Measurements from ENCODE around the gene CLUH.

DNA sequence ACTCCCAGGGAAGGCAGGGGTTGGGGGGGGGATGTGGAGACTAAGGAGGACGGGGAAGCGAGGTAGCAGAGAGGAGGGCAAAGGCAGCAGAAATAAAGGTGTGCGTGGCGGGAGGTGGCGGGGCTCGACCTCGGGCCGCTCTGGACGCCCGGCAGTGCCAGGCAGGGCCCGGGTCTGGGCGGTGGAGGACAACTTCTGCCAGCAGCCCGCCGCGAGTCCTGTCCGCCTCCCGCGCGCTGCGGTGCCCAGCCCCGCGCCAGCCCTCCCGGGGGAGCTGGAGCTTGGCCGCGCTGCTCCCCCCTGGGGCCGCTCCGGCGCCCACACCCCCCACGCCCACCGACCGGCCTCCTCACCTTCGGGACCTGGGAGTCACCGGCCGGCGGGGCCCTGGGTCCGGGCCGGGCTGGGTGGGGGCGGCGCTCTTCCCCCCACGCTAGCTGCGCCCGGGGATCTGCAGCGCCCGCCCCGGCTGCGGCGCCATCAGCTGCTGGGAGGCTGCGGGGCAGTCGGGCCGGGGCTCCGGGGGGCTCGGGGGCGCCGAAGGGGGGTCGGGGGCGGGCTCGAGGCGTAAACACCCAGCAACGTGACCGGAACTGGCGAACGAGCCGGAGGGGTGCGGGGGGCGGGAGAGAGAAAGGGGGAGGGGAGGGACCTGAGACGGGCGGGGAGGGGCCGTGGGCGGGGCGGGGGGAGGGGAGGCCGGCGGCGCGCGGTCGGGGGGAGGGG, 37.7 kb upstream of the CLUH start, which contains the start of gene CCDC92B:
- TF ChIP-seq, protein P1, sequence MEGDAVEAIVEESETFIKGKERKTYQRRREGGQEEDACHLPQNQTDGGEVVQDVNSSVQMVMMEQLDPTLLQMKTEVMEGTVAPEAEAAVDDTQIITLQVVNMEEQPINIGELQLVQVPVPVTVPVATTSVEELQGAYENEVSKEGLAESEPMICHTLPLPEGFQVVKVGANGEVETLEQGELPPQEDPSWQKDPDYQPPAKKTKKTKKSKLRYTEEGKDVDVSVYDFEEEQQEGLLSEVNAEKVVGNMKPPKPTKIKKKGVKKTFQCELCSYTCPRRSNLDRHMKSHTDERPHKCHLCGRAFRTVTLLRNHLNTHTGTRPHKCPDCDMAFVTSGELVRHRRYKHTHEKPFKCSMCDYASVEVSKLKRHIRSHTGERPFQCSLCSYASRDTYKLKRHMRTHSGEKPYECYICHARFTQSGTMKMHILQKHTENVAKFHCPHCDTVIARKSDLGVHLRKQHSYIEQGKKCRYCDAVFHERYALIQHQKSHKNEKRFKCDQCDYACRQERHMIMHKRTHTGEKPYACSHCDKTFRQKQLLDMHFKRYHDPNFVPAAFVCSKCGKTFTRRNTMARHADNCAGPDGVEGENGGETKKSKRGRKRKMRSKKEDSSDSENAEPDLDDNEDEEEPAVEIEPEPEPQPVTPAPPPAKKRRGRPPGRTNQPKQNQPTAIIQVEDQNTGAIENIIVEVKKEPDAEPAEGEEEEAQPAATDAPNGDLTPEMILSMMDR (IDR thresholded peaks at IDR 0.05) = no peak
- TF ChIP-seq POLR2A (IDR thresholded peaks at IDR 0.05) = no peak
